Loucy (cell line): ENCODE measurements around the gene HS3ST3A1.

Source experiments
- H2AFZ ChIP-seq: fragments of 200-600 bp; sonication (generic); 2 replicates; pipeline ENCODE4 v1.6.0; 2016; ENCODE audit warnings: antibody characterized with exemption, mild to moderate bottlenecking, low read length, moderate library complexity
- H3F3A ChIP-seq: fragments of 200-600 bp; 2 replicates; pipeline ENCODE4 v1.6.0; 2016; ENCODE audit warnings: antibody characterized with exemption, low read depth, mild to moderate bottlenecking
- H3K27me3 ChIP-seq: fragments of 200-600 bp; sonication (generic); 2 replicates; pipeline ENCODE4 v1.6.1; 2014; ENCODE audit warnings: low read length, mild to moderate bottlenecking; ENCODE audit not compliant: insufficient read depth, poor library complexity, severe bottlenecking
- H3K36me3 ChIP-seq: fragments of 200-600 bp; sonication (generic); 2 replicates; pipeline ENCODE4 v1.6.1; 2016; ENCODE audit warnings: low read length; ENCODE audit not compliant: insufficient read depth
- H3K4me1 ChIP-seq: fragments of 200-600 bp; sonication (generic); 2 replicates; pipeline ENCODE4 v1.5.1; 2014; ENCODE audit warnings: low read length, mild to moderate bottlenecking; ENCODE audit not compliant: insufficient read depth, poor library complexity, severe bottlenecking
- H3K4me2 ChIP-seq: fragments of 200-600 bp; sonication (generic); 2 replicates; pipeline ENCODE4 v1.6.0; 2014; ENCODE audit warnings: antibody characterized with exemption, low read length, low read depth, mild to moderate bottlenecking; ENCODE audit not compliant: poor library complexity, severe bottlenecking
- H3K4me3 ChIP-seq: fragments of 200-600 bp; sonication (generic); 2 replicates; pipeline ENCODE4 v1.5.1; 2014; ENCODE audit warnings: low read length, mild to moderate bottlenecking, mixed read lengths; ENCODE audit not compliant: poor library complexity, severe bottlenecking
- H3K79me2 ChIP-seq: fragments of 200-600 bp; sonication (generic); 2 replicates; pipeline ENCODE4 v1.6.1; 2014; ENCODE audit warnings: low read length; ENCODE audit not compliant: insufficient read depth
- H3K9ac ChIP-seq: fragments of 200-600 bp; sonication (generic); 2 replicates; pipeline ENCODE4 v1.6.0; 2014; ENCODE audit warnings: mild to moderate bottlenecking, low read depth, low read length, moderate library complexity; ENCODE audit not compliant: poor library complexity, severe bottlenecking
- H3K9me2 ChIP-seq: fragments of 200-600 bp; sonication (generic); replicated peaks from 2 replicates; pipeline ENCODE4 v1.6.1; 2016; ENCODE audit warnings: low read depth, low read length, mixed read lengths
- H3K9me3 ChIP-seq: fragments of 200-600 bp; sonication (generic); 2 replicates; pipeline ENCODE4 v1.6.1; 2014; ENCODE audit warnings: mild to moderate bottlenecking, antibody characterized with exemption, low read length, low read depth; ENCODE audit not compliant: insufficient read depth
- H4K20me1 ChIP-seq: fragments of 200-600 bp; sonication (generic); 2 replicates; pipeline ENCODE4 v1.6.0; 2014; ENCODE audit warnings: antibody characterized with exemption, low read length, mild to moderate bottlenecking; ENCODE audit not compliant: insufficient read depth, poor library complexity, severe bottlenecking
- CTCF ChIP-seq: fragments of 200-600 bp; sonication (generic); conservative IDR thresholded peaks from 2 replicates; pipeline ENCODE4 v1.5.1; 2014; ENCODE audit warnings: mild to moderate bottlenecking, antibody characterized with exemption, low read length
- EZH2phosphoT487 ChIP-seq: fragments of 200-600 bp; IDR thresholded peaks from 2 replicates; pipeline ENCODE4 v1.6.1; 2018; ENCODE audit warnings: antibody characterized with exemption, mild to moderate bottlenecking, moderate library complexity, borderline replicate concordance

Gene HS3ST3A1

GRCh38 chr17:13510062-13510461 lies 91.7 kb downstream of the HS3ST3A1 start:
- H3F3A ChIP-seq, result no peaks in the 10 kb centered on the region
- H3K4me2 ChIP-seq, result no peak overlapping the region
- TF ChIP-seq EZH2phosphoT487, result no peak
- no peak for TF ChIP-seq CTCF
- H4K20me1 ChIP-seq, result no peaks in the 10 kb centered on the region
- H3K9me2 ChIP-seq, result no peaks in the 10 kb centered on the region
- H3K4me3 ChIP-seq, result no peak overlapping the region
- no peaks in the 10 kb centered on the region for H3K9me3 ChIP-seq
- H3K4me1 ChIP-seq, result no peaks in the 10 kb centered on the region
- no peak overlapping the region for H3K9ac ChIP-seq
- H3K36me3 ChIP-seq, result no peaks in the 10 kb centered on the region
- H3K79me2 ChIP-seq, result no peaks in the 10 kb centered on the region
- no peaks in the 10 kb centered on the region for H3K27me3 ChIP-seq
- no peak overlapping the region for H2AFZ ChIP-seq

GRCh38 chr17:13509527-13509926 lies 92.2 kb downstream of the HS3ST3A1 start:
- TF ChIP-seq EZH2phosphoT487 (no peak), CTCF (no peak)
- Histone ChIP-seq H3F3A (no peaks in the 10 kb centered on the region), H2AFZ (no peak overlapping the region), H3K9ac (no peak overlapping the region), H3K9me2 (no peaks in the 10 kb centered on the region), H3K36me3 (no peaks in the 10 kb centered on the region), H3K4me3 (no peak overlapping the region), H3K79me2 (no peaks in the 10 kb centered on the region), H3K9me3 (no peaks in the 10 kb centered on the region), H3K4me2 (no peak overlapping the region), H3K4me1 (no peaks in the 10 kb centered on the region), H3K27me3 (no peaks in the 10 kb centered on the region), H4K20me1 (no peaks in the 10 kb centered on the region)

GRCh38 chr17:13508896-13509295 lies 92.8 kb downstream of the HS3ST3A1 start:
- Histone ChIP-seq H3K27me3 (no peaks in the 10 kb centered on the region), H3K4me1 (no peaks in the 10 kb centered on the region), H4K20me1 (no peaks in the 10 kb centered on the region), H3K4me2 (no peak overlapping the region), H3K9ac (no peak overlapping the region), H3K9me3 (no peaks in the 10 kb centered on the region), H3K79me2 (no peaks in the 10 kb centered on the region), H3F3A (no peaks in the 10 kb centered on the region), H2AFZ (no peak overlapping the region), H3K4me3 (no peak overlapping the region), H3K36me3 (no peaks in the 10 kb centered on the region), H3K9me2 (no peaks in the 10 kb centered on the region)
- TF ChIP-seq CTCF (no peak), EZH2phosphoT487 (no peak)
